Hematopoietic multipotent progenitor cell treated with erythropoietin and hydrocortisone succinate and interleukin-3 and kit ligand, for 8 days (in vitro differentiated cells): ENCODE measurements around the gene PLK5.

ENCODE experiments used
- DNase-seq: peaks from one replicate; pipeline ENCODE4 v3.0.0-alpha.2; 2015

Gene PLK5

DNA sequence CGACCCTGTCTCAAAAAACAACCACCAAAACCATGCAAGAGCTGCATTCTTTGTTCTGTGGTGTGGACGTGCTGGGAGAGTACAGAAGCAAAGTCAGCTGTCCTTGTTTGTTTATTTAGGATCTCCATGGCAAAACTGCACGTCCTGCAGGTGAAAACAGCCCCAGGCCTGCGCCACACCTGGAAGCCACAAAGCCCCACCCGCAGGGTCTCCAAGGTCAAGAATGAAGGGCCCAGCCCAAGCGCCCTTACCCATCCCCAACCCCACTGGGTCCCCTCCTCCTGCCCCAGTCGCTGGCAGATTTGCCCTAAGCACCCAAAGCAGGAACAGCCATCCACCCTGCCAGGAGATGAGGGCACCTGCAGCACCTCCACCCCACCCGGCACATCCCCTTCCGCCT is 58.3 kb downstream of the PLK5 start:
- DNase-seq, result no peak

GRCh38 chr19:1584500-1585242 is 60.8 kb downstream of the PLK5 start:
- no peak for DNase-seq

DNA sequence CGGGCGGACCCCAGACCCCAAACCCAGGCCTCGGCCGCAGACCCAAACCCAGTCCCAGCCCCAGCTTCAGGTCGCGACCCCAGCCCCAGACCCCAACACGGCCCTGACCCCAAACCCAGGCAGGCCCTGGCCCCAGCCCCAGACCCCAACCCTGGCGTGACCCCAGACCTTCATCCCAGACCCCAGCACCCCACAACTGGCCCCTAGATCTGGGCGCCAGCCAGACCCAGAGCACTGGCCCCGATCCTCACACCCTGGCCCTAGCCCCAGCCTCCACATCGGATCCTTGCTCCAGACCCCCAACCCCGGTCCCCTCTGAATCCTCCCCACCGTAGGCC is 61.3 kb downstream of the PLK5 start:
- no peak for DNase-seq
